ENCODE data around the gene CDA. TPM values are rescaled to one million over a fixed set of nuclear protein-coding genes. Genes with fewer than 3 reads are reported as not detected.

Gene CDA
- total and polyA plus RNA-seq, 9 of the 15 experiments (the other 6 are each of a cell fraction or from before 2014, with no cell fraction given), result not detected

DNA sequence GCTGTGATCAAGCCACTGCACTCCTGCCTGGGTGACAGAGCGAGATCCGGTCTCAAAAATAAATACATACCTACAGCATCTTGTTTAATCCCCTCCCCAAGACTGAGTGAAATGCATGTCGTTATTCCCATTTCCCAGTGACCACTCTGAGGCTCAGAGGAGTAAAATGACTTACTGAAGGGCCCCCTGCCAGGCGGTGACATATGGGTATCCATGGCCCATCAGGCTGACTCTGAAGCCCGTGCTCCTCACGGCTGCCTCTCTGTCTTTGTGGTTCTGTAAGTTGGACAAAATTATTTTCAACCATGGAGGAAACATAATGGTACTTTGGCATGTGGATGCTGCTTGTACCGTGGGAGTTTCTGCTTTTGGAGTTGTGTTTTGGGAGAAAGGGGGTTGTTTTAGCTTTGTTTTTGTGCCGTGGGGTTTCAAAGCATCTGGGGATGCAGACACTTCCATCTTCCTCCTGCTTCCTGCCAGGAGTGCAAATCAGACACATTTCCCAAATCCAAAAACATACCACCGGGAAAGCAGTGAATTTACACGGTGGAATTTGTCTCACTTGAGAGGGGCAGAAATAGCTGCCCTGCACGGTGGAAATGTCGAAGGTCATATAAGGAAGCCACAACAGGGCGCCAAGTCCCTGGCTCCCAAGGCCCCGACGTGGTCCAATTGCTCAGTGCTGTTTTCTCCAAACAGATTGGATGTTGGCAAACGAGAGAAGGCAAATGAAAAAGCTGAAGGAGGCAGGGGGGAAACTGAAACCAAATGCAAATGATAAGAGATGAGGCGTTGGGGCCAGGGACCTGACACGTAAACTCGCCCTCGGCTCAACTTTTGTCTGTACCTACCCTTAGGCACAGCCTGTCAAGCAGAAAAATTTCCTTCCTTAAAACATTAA, 27.3 kb downstream of the CDA start:
- no peaks in the 10 kb centered on the region for H3K9me1 ChIP-seq (ENCODE audit: control insufficient read depth, insufficient read depth, low read length)
- no peaks in the 10 kb centered on the region for H3K36me3 ChIP-seq (ENCODE audit: control insufficient read depth, insufficient read depth, low read length)
- no peak overlapping the region for H3K4me3 ChIP-seq
- FAIRE-seq, result no peak
- H4K20me1 ChIP-seq (replicated peaks; ENCODE audit: control insufficient read depth, insufficient read depth, low read length), result no peaks in the 10 kb centered on the region
- H3K4me1 ChIP-seq (replicated peaks in 1 of 2; ENCODE audit: control insufficient read depth in 2 of 2, insufficient read depth in 2 of 2, low read length in 2 of 2), result peaks cover 2 to 6% of the 10 kb centered on the region in 2 experiments; a peak in 2 of 5 replicates
- in situ Hi-C loops (cut with MboI) (no loop called here), intact Hi-C loops (cut with micrococcal nuclease) (no loop called here)
- TF ChIP-seq KAT2B (IDR thresholded peaks at IDR 0.05; ENCODE audit: low read depth, low read length), result no peak
- H3K27me3 ChIP-seq (ENCODE audit: control insufficient read depth in 2 of 2, insufficient read depth in 2 of 2, low read length in 2 of 2), result peaks cover 2 to 19% of the 10 kb centered on the region in 2 experiments; a peak in 3 of 5 replicates
- 19% methylated on average over 20 of the region's 20 CpGs for WGBS (ENCODE audit: insufficient coverage, low coverage, missing lambda C conversion rate)
- H3K9ac ChIP-seq (ENCODE audit: insufficient read depth in 1 of 2, low read depth in 2 of 2, low read length in 2 of 2), result no peak overlapping the region; a peak in 1 of 4 replicates
- ChIA-PET CTCF (ENCODE audit: low intra/inter-chr PET ratio) (no interaction called here), POLR2A (interaction anchor here (0.7 to 1.3 kb wide), 3 partner anchors 16 to 69 kb away, joined by 3 to 4 read pairs (median 4); no protein-coding TSS in a partner anchor)
- no peaks in the 10 kb centered on the region for H3K79me2 ChIP-seq (ENCODE audit: control insufficient read depth, insufficient read depth, low read length)
- no peak for DNase-seq (ENCODE audit: extremely low read depth in 1 of 4, low spot score in 3 of 4)
- no peak; the same call in 2 of the 3 replicates for ATAC-seq
- H3K9me3 ChIP-seq (replicated peaks; ENCODE audit: control insufficient read depth, insufficient read depth, low read depth, low read length), result no peaks in the 10 kb centered on the region
- no TSS peak for BruUV-seq (replicated peaks)
- H2AFZ ChIP-seq (ENCODE audit: low read depth, low read length), result peak overlapping the region; percentile 51; the same call in 1 of the 2 replicates
- no peak overlapping the region for H3K27ac ChIP-seq (ENCODE audit: extremely low read depth, low read depth, low read length)
- no peak overlapping the region for H3K4me2 ChIP-seq (ENCODE audit: insufficient read depth, low read length)

- H3K4me3 ChIP-seq, result no peak overlapping the region
- ATAC-seq (no peak), DNase-seq (ENCODE audit: extremely low read depth in 1 of 4, low spot score in 3 of 4) (no peak), FAIRE-seq (no peak)
- peaks cover 2 to 6% of the 10 kb centered on the region in 2 experiments; a peak in 2 of 5 replicates for H3K4me1 ChIP-seq (replicated peaks in 1 of 2; ENCODE audit: control insufficient read depth in 2 of 2, insufficient read depth in 2 of 2, low read length in 2 of 2)
- no peaks in the 10 kb centered on the region for H3K9me3 ChIP-seq (replicated peaks; ENCODE audit: control insufficient read depth, insufficient read depth, low read depth, low read length)
- no peaks in the 10 kb centered on the region for H3K79me2 ChIP-seq (ENCODE audit: control insufficient read depth, insufficient read depth, low read length)
- in situ Hi-C loops (cut with MboI), result no loop called here
- ChIA-PET CTCF (ENCODE audit: low intra/inter-chr PET ratio) (no interaction called here), POLR2A (interaction anchor here (1.2 to 1.3 kb wide), 2 partner anchors 15 to 21 kb away, joined by 3 to 4 read pairs; no protein-coding TSS in a partner anchor)
- H3K27me3 ChIP-seq (ENCODE audit: control insufficient read depth in 2 of 2, insufficient read depth in 2 of 2, low read length in 2 of 2), result peaks cover 2 to 19% of the 10 kb centered on the region in 2 experiments; a peak in 3 of 5 replicates
- WGBS (ENCODE audit: insufficient coverage, low coverage, missing lambda C conversion rate), result 19% methylated on average over 3 of the region's 3 CpGs
- H2AFZ ChIP-seq (ENCODE audit: low read depth, low read length), result no peak overlapping the region
- no peak overlapping the region for H3K9ac ChIP-seq (ENCODE audit: insufficient read depth in 1 of 2, low read depth in 2 of 2, low read length in 2 of 2)
- BruUV-seq (replicated peaks), result no TSS peak
- H3K27ac ChIP-seq (ENCODE audit: extremely low read depth, low read depth, low read length), result no peak overlapping the region
- H3K4me2 ChIP-seq (ENCODE audit: insufficient read depth, low read length), result no peak overlapping the region
- no peaks in the 10 kb centered on the region for H4K20me1 ChIP-seq (replicated peaks; ENCODE audit: control insufficient read depth, insufficient read depth, low read length)
- no peaks in the 10 kb centered on the region for H3K36me3 ChIP-seq (ENCODE audit: control insufficient read depth, insufficient read depth, low read length)
- intact Hi-C loops (cut with micrococcal nuclease), result no loop called here
- no peaks in the 10 kb centered on the region for H3K9me1 ChIP-seq (ENCODE audit: control insufficient read depth, insufficient read depth, low read length)
- no peak for TF ChIP-seq NFATC3 (IDR thresholded peaks at IDR 0.05)
- no peak for TF ChIP-seq PPARD (CRISPR knock-in tag; IDR thresholded peaks at IDR 0.05)
- TF ChIP-seq KLF16 (IDR thresholded peaks at IDR 0.05), result no peak
- peak; percentile 84 for TF ChIP-seq RBM25 (IDR thresholded peaks at IDR 0.05; ENCODE audit: low read depth, low read length, severe bottlenecking)
Observed at GRCh38 chr1:20616847-20617487, 28.1 kb downstream of the CDA start.
